ENCODE data around the gene ADPRH. TPM values are rescaled to one million over a fixed set of nuclear protein-coding genes. Genes with fewer than 3 reads are reported as not detected.
A peak's percentile ranks its signal among the peaks of the same experiment; 100 is the strongest.
"Not testable (repeated sequence)": the region's sequence is repeated elsewhere in the genome, so short reads cannot be mapped to it uniquely, and the experiment has no call there.

ADPRH gene
- polyA plus RNA-seq, 1 donor, result 3.4 TPM

GRCh38 chr3:119558626-119559317 is 20.5 kb upstream of the ADPRH start:
- no peaks in the 10 kb centered on the region for H3K4me1 ChIP-seq (ENCODE audit: control insufficient read depth, insufficient read depth, low read length)
- no peak overlapping the region for H3K4me3 ChIP-seq (ENCODE audit: low read length)
- WGBS (ENCODE audit: insufficient coverage, low lambda C conversion rate), result no CpG with 5 or more reads among the region's 9 CpGs

GRCh38 chr3:119559441-119559963 is 19.8 kb upstream of the ADPRH start, which contains the start of gene CD80:
Gene CD80, minus strand, starts transcription at chr3:119559614. Its CDS starts 1,886 bp downstream, at chr3:119557728.
- H3K4me1 ChIP-seq (ENCODE audit: control insufficient read depth, insufficient read depth, low read length), result no peaks in the 10 kb centered on the region
- H3K9me3 ChIP-seq (ENCODE audit: control insufficient read depth, low read depth, low read length), result no peaks in the 10 kb centered on the region
- no peak within 1 kb of the TSS for H3K4me3 ChIP-seq (ENCODE audit: low read length)
- H3K27me3 ChIP-seq (ENCODE audit: control insufficient read depth, insufficient read depth, low read length), result no peaks in the 10 kb centered on the region
- H3K27ac ChIP-seq (ENCODE audit: low read length), result no peak within 1 kb of the TSS
- WGBS (ENCODE audit: insufficient coverage, low lambda C conversion rate), result no CpG with 5 or more reads among the region's 7 CpGs
- H3K36me3 ChIP-seq (ENCODE audit: control insufficient read depth, insufficient read depth, low read length), result no peaks in the 10 kb centered on the region
- peak; percentile 37 to 45 for DNase-seq

More at GRCh38 chr3:119558626-119559317, 20.5 kb upstream of the ADPRH start:
- no peaks in the 10 kb centered on the region for H3K36me3 ChIP-seq (ENCODE audit: control insufficient read depth, insufficient read depth, low read length)
- no peak overlapping the region for H3K27ac ChIP-seq (ENCODE audit: low read length)
- no peaks in the 10 kb centered on the region for H3K27me3 ChIP-seq (ENCODE audit: control insufficient read depth, insufficient read depth, low read length)
- DNase-seq, result no peak
- no peaks in the 10 kb centered on the region for H3K9me3 ChIP-seq (ENCODE audit: control insufficient read depth, low read depth, low read length)

- H3K9me3 ChIP-seq (ENCODE audit: control insufficient read depth, low read depth, low read length), result no peaks in the 10 kb centered on the region
- H3K4me1 ChIP-seq (ENCODE audit: control insufficient read depth, insufficient read depth, low read length), result no peaks in the 10 kb centered on the region
- H3K36me3 ChIP-seq (ENCODE audit: control insufficient read depth, insufficient read depth, low read length), result no peaks in the 10 kb centered on the region
- WGBS (ENCODE audit: insufficient coverage, low lambda C conversion rate), result no CpG with 5 or more reads among the region's 5 CpGs
- H3K27ac ChIP-seq (ENCODE audit: low read length), result no peak overlapping the region
- H3K4me3 ChIP-seq (ENCODE audit: low read length), result no peak overlapping the region
- H3K27me3 ChIP-seq (ENCODE audit: control insufficient read depth, insufficient read depth, low read length), result no peaks in the 10 kb centered on the region
- no peak for DNase-seq
These were observed 19.1 kb upstream of the ADPRH start for GRCh38 chr3:119560160-119560559.

- no peaks in the 10 kb centered on the region for H3K4me1 ChIP-seq (ENCODE audit: control insufficient read depth, insufficient read depth, low read length)
- DNase-seq, result no peak
- no peaks in the 10 kb centered on the region for H3K9me3 ChIP-seq (ENCODE audit: control insufficient read depth, low read depth, low read length)
- H3K27ac ChIP-seq (ENCODE audit: low read length), result no peak overlapping the region
- H3K4me3 ChIP-seq (ENCODE audit: low read length), result no peak overlapping the region
- no CpG with 5 or more reads among the region's 6 CpGs for WGBS (ENCODE audit: insufficient coverage, low lambda C conversion rate)
- no peaks in the 10 kb centered on the region for H3K27me3 ChIP-seq (ENCODE audit: control insufficient read depth, insufficient read depth, low read length)
- H3K36me3 ChIP-seq (ENCODE audit: control insufficient read depth, insufficient read depth, low read length), result no peaks in the 10 kb centered on the region
These were observed 16.9 kb upstream of the ADPRH start for GRCh38 chr3:119562307-119562961.

GRCh38 chr3:119563334-119563733 is 16.0 kb upstream of the ADPRH start:
- H3K4me1 ChIP-seq (ENCODE audit: control insufficient read depth, insufficient read depth, low read length); H3K9me3 ChIP-seq (ENCODE audit: control insufficient read depth, low read depth, low read length); H3K4me3 ChIP-seq (ENCODE audit: low read length); H3K27me3 ChIP-seq (ENCODE audit: control insufficient read depth, insufficient read depth, low read length); H3K27ac ChIP-seq (ENCODE audit: low read length); H3K36me3 ChIP-seq (ENCODE audit: control insufficient read depth, insufficient read depth, low read length); DNase-seq: not testable (repeated sequence)
- no CpG with 5 or more reads among the region's 2 CpGs for WGBS (ENCODE audit: insufficient coverage, low lambda C conversion rate)

GRCh38 chr3:119569156-119569555 is 10.1 kb upstream of the ADPRH start:
- Histone ChIP-seq H3K27me3 (ENCODE audit: control insufficient read depth, insufficient read depth, low read length) (no peaks in the 10 kb centered on the region), H3K27ac (ENCODE audit: low read length) (no peak overlapping the region), H3K36me3 (ENCODE audit: control insufficient read depth, insufficient read depth, low read length) (no peaks in the 10 kb centered on the region), H3K4me3 (ENCODE audit: low read length) (no peak overlapping the region), H3K4me1 (ENCODE audit: control insufficient read depth, insufficient read depth, low read length) (no peaks in the 10 kb centered on the region), H3K9me3 (ENCODE audit: control insufficient read depth, low read depth, low read length) (no peaks in the 10 kb centered on the region)
- DNase-seq, result no peak
- no CpG with 5 or more reads among the region's 4 CpGs for WGBS (ENCODE audit: insufficient coverage, low lambda C conversion rate)

- H3K36me3 ChIP-seq (ENCODE audit: control insufficient read depth, insufficient read depth, low read length), result no peaks in the 10 kb centered on the region
- peak in 1 of 2 donors; percentile 11 for DNase-seq
- H3K4me1 ChIP-seq (ENCODE audit: control insufficient read depth, insufficient read depth, low read length), result no peaks in the 10 kb centered on the region
- no peak overlapping the region for H3K27ac ChIP-seq (ENCODE audit: low read length)
- no peaks in the 10 kb centered on the region for H3K27me3 ChIP-seq (ENCODE audit: control insufficient read depth, insufficient read depth, low read length)
- no peaks in the 10 kb centered on the region for H3K9me3 ChIP-seq (ENCODE audit: control insufficient read depth, low read depth, low read length)
- no peak overlapping the region for H3K4me3 ChIP-seq (ENCODE audit: low read length)
- 100% methylated on average over 1 of the region's 5 CpGs for WGBS (ENCODE audit: insufficient coverage, low lambda C conversion rate)
These were observed 9.1 kb upstream of the ADPRH start for GRCh38 chr3:119570229-119570628.

- no CpG with 5 or more reads among the region's 1 CpG for WGBS (ENCODE audit: insufficient coverage, low lambda C conversion rate)
- no peaks in the 10 kb centered on the region for H3K9me3 ChIP-seq (ENCODE audit: control insufficient read depth, low read depth, low read length)
- H3K27me3 ChIP-seq (ENCODE audit: control insufficient read depth, insufficient read depth, low read length), result no peaks in the 10 kb centered on the region
- no peak overlapping the region for H3K4me3 ChIP-seq (ENCODE audit: low read length)
- H3K4me1 ChIP-seq (ENCODE audit: control insufficient read depth, insufficient read depth, low read length), result no peaks in the 10 kb centered on the region
- no peak overlapping the region for H3K27ac ChIP-seq (ENCODE audit: low read length)
- DNase-seq, result no peak
- H3K36me3 ChIP-seq (ENCODE audit: control insufficient read depth, insufficient read depth, low read length), result no peaks in the 10 kb centered on the region
These were observed 8.1 kb upstream of the ADPRH start for GRCh38 chr3:119571230-119571629.

GRCh38 chr3:119571688-119572087 is 7.6 kb upstream of the ADPRH start:
- no peaks in the 10 kb centered on the region for H3K36me3 ChIP-seq (ENCODE audit: control insufficient read depth, insufficient read depth, low read length)
- H3K4me1 ChIP-seq (ENCODE audit: control insufficient read depth, insufficient read depth, low read length), result no peaks in the 10 kb centered on the region
- H3K27me3 ChIP-seq (ENCODE audit: control insufficient read depth, insufficient read depth, low read length), result no peaks in the 10 kb centered on the region
- DNase-seq, result no peak
- H3K9me3 ChIP-seq (ENCODE audit: control insufficient read depth, low read depth, low read length), result no peaks in the 10 kb centered on the region
- no peak overlapping the region for H3K27ac ChIP-seq (ENCODE audit: low read length)
- WGBS (ENCODE audit: insufficient coverage, low lambda C conversion rate), result no CpG with 5 or more reads among the region's 5 CpGs
- H3K4me3 ChIP-seq (ENCODE audit: low read length), result no peak overlapping the region

GRCh38 chr3:119575507-119575906 is 3.8 kb upstream of the ADPRH start:
- no peaks in the 10 kb centered on the region for H3K9me3 ChIP-seq (ENCODE audit: control insufficient read depth, low read depth, low read length)
- no peak overlapping the region for H3K4me3 ChIP-seq (ENCODE audit: low read length)
- H3K27ac ChIP-seq (ENCODE audit: low read length), result no peak overlapping the region
- H3K4me1 ChIP-seq (ENCODE audit: control insufficient read depth, insufficient read depth, low read length), result peaks cover 4% of the 10 kb centered on the region
- DNase-seq, result no peak
- no peaks in the 10 kb centered on the region for H3K36me3 ChIP-seq (ENCODE audit: control insufficient read depth, insufficient read depth, low read length)
- H3K27me3 ChIP-seq (ENCODE audit: control insufficient read depth, insufficient read depth, low read length), result no peaks in the 10 kb centered on the region

Measured in large intestine (tissue), 3 donors.